ENCODE data around the gene KANK3.
"Not testable (repeated sequence)": the region's sequence is repeated elsewhere in the genome, so short reads cannot be mapped to it uniquely, and the experiment has no call there.

Gene KANK3

GRCh38 chr19:8302357-8302691 lies 40.7 kb downstream of the KANK3 start:
- Histone ChIP-seq H3K27me3 (replicated peaks in 2 of 5; ENCODE audit: control insufficient read depth in 4 of 5, insufficient read depth in 5 of 5, low read length in 4 of 5) (peaks cover 0 to 4% (median 0%) of the 10 kb centered on the region in 5 experiments), H3K36me3 (ENCODE audit: control insufficient read depth in 4 of 4, insufficient read depth in 4 of 4, low read length in 3 of 4) (peaks cover 0 to 9% (median under 1%) of the 10 kb centered on the region in 4 experiments), H3K9me3 (ENCODE audit: control extremely low read depth in 1 of 5, control insufficient read depth in 4 of 5, insufficient read depth in 2 of 5, low read depth in 1 of 5, low read length in 4 of 5) (no peaks in the 10 kb centered on the region), H3K4me3 (ENCODE audit: control insufficient read depth in 1 of 7, extremely low read depth in 1 of 7, insufficient read depth in 4 of 7, low read depth in 2 of 7, low read length in 6 of 7) (no peak overlapping the region), H3K4me1 (ENCODE audit: control extremely low read depth in 1 of 4, control insufficient read depth in 4 of 4, insufficient read depth in 4 of 4, low read length in 3 of 4) (peaks cover 0 to 3% (median 2%) of the 10 kb centered on the region in 4 experiments), H3K27ac (ENCODE audit: insufficient read depth in 1 of 2, low read depth in 1 of 2, low read length in 2 of 2, poor library complexity in 1 of 2, severe bottlenecking in 2 of 2) (no peak overlapping the region)
- WGBS (ENCODE audit: insufficient coverage): 94% methylated on average over 9 of the region's 11 CpGs
- POLR2A ChIA-PET: no interaction called here
- CTCF ChIA-PET: interaction anchor here (0.5 to 1.0 kb wide), 3 partner anchors 33 to 1523 kb away, joined by 3 read pairs; no protein-coding TSS in a partner anchor
- DNase-seq: no peak

- H3K9me3 ChIP-seq (ENCODE audit: control extremely low read depth in 1 of 5, control insufficient read depth in 4 of 5, insufficient read depth in 2 of 5, low read depth in 1 of 5, low read length in 4 of 5); CTCF ChIA-PET; H3K4me3 ChIP-seq (ENCODE audit: control insufficient read depth in 1 of 7, extremely low read depth in 1 of 7, insufficient read depth in 4 of 7, low read depth in 2 of 7, low read length in 6 of 7); DNase-seq; H3K36me3 ChIP-seq (ENCODE audit: control insufficient read depth in 4 of 4, insufficient read depth in 4 of 4, low read length in 3 of 4); POLR2A ChIA-PET; H3K27me3 ChIP-seq (replicated peaks in 2 of 5; ENCODE audit: control insufficient read depth in 4 of 5, insufficient read depth in 5 of 5, low read length in 4 of 5); H3K4me1 ChIP-seq (ENCODE audit: control extremely low read depth in 1 of 4, control insufficient read depth in 4 of 4, insufficient read depth in 4 of 4, low read length in 3 of 4); H3K27ac ChIP-seq (ENCODE audit: insufficient read depth in 1 of 2, low read depth in 1 of 2, low read length in 2 of 2, poor library complexity in 1 of 2, severe bottlenecking in 2 of 2): not testable (repeated sequence)
- no CpG with 5 or more reads among the region's 9 CpGs for WGBS (ENCODE audit: insufficient coverage)
Measured at GRCh38 chr19:8291337-8291736, 51.7 kb downstream of the KANK3 start.

- CTCF ChIA-PET; POLR2A ChIA-PET; DNase-seq; H3K27me3 ChIP-seq (replicated peaks in 2 of 5; ENCODE audit: control insufficient read depth in 4 of 5, insufficient read depth in 5 of 5, low read length in 4 of 5); H3K4me1 ChIP-seq (ENCODE audit: control extremely low read depth in 1 of 4, control insufficient read depth in 4 of 4, insufficient read depth in 4 of 4, low read length in 3 of 4); H3K27ac ChIP-seq (ENCODE audit: insufficient read depth in 1 of 2, low read depth in 1 of 2, low read length in 2 of 2, poor library complexity in 1 of 2, severe bottlenecking in 2 of 2); H3K36me3 ChIP-seq (ENCODE audit: control insufficient read depth in 4 of 4, insufficient read depth in 4 of 4, low read length in 3 of 4); H3K4me3 ChIP-seq (ENCODE audit: control insufficient read depth in 1 of 7, extremely low read depth in 1 of 7, insufficient read depth in 4 of 7, low read depth in 2 of 7, low read length in 6 of 7); H3K9me3 ChIP-seq (ENCODE audit: control extremely low read depth in 1 of 5, control insufficient read depth in 4 of 5, insufficient read depth in 2 of 5, low read depth in 1 of 5, low read length in 4 of 5): not testable (repeated sequence)
- WGBS (ENCODE audit: insufficient coverage): no CpG with 5 or more reads among the region's 9 CpGs
Measured at GRCh38 chr19:8276508-8276907, 66.6 kb downstream of the KANK3 start.
